Measurements from ENCODE around the gene MTARC2. TPM values are rescaled to one million over a fixed set of nuclear protein-coding genes. Genes with fewer than 3 reads are reported as not detected.
A peak's percentile ranks its signal among the peaks of the same experiment; 100 is the strongest.

The MTARC2 gene
- total RNA-seq, 1 donor = 2.0 TPM

DNA sequence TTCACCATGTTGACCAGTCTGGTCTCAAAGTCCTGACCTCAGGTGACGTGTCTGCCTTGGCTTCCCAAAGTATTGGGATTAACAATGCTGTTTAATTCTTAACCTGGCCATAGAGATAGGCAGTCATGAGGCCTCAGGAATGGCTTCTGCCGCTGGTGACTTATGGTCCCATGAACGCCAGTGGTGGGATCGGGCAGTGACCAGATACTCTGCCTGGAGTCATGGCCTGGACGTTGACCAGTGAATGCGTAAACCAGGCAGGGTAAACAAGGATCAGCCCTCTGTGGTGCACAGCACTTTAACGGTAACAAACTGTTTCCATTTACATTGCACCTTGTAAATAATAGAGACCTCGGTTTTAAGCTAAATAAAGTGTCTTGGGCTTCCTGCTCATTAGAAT lies 61.6 kb downstream of the MTARC2 start:
- no peak for DNase-seq (ENCODE audit: low read depth)
- H3K4me3 ChIP-seq (ENCODE audit: low read depth, low read length) = no peak overlapping the region
- TF ChIP-seq, protein P1, sequence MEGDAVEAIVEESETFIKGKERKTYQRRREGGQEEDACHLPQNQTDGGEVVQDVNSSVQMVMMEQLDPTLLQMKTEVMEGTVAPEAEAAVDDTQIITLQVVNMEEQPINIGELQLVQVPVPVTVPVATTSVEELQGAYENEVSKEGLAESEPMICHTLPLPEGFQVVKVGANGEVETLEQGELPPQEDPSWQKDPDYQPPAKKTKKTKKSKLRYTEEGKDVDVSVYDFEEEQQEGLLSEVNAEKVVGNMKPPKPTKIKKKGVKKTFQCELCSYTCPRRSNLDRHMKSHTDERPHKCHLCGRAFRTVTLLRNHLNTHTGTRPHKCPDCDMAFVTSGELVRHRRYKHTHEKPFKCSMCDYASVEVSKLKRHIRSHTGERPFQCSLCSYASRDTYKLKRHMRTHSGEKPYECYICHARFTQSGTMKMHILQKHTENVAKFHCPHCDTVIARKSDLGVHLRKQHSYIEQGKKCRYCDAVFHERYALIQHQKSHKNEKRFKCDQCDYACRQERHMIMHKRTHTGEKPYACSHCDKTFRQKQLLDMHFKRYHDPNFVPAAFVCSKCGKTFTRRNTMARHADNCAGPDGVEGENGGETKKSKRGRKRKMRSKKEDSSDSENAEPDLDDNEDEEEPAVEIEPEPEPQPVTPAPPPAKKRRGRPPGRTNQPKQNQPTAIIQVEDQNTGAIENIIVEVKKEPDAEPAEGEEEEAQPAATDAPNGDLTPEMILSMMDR (IDR thresholded peaks at IDR 0.05; ENCODE audit: insufficient read depth, low read length) = no peak

DNA sequence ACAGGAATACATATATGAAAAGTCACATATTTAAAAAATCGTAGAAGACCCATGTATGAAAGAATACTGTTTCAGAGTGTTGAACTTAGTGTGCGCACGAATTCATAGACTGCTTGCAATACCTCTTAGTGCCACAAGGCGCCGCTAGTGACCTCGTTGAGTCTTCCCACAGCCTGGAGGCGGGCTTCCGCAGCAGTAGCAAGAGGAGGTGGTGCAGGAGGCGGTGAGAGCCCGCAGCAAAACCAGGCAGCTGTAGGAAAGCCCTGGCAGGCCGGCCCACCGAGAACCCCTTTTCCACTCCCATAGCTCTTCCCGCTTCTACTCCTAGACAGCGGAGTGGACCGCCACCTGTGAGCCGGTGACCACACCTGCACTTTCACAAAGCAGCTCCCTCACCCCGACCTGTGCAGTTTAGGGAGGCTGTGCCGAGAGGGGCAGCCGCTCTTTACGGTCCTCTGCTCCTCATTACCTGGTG lies 62.1 kb downstream of the MTARC2 start:
- DNase-seq (ENCODE audit: low read depth) = peak; percentile 83
- TF ChIP-seq, protein P1 (IDR thresholded peaks at IDR 0.05; ENCODE audit: insufficient read depth, low read length) = peak; percentile 98
- H3K4me3 ChIP-seq (ENCODE audit: low read depth, low read length) = peak overlapping the region; percentile 28

DNA sequence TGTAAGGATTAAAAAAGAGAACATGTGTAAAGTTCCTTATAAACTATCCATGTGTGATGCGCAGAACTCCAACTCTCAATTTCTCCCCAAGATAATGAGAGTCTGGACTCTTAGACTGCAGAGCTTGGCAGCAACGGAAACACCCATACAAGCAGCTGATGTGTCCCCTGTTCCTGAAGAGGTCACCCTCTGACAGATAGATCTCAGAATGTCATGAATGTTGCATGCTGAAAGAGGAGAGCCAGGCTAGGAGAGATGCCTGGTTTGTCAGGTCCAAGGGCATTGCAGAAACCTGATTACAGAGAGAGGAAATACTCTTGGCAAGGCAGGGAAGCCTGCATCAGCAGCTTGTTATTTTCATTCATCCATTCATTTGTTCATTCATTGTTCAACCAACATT lies 62.8 kb downstream of the MTARC2 start:
- TF ChIP-seq, protein P1 (IDR thresholded peaks at IDR 0.05; ENCODE audit: insufficient read depth, low read length) = no peak
- H3K4me3 ChIP-seq (ENCODE audit: low read depth, low read length) = no peak overlapping the region

DNA sequence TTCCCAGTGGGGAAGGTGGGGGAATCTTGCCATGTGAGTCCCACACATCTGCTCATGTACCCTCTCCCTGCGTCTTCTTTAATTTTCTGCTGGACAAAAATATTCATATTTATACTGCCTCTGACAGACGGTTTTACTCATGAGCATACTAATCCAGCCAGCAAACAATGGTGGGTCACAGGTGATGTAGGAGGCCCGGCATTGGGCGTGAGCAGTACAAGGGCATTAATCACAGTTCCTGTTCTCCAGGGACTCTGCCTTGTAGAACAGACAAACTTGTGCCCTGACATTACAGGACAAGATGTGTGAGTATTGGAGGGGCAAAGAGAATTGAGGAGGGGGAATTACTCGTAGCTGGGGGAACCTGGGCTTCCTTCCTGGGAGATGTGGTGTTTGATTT lies 63.6 kb downstream of the MTARC2 start:
- H3K4me3 ChIP-seq (ENCODE audit: low read depth, low read length) = no peak overlapping the region
- no peak for DNase-seq (ENCODE audit: low read depth)
- TF ChIP-seq, protein P1 (IDR thresholded peaks at IDR 0.05; ENCODE audit: insufficient read depth, low read length) = no peak

More for the DNA sequence above, 62.8 kb downstream of the MTARC2 start:
- no peak for DNase-seq (ENCODE audit: low read depth)

DNA sequence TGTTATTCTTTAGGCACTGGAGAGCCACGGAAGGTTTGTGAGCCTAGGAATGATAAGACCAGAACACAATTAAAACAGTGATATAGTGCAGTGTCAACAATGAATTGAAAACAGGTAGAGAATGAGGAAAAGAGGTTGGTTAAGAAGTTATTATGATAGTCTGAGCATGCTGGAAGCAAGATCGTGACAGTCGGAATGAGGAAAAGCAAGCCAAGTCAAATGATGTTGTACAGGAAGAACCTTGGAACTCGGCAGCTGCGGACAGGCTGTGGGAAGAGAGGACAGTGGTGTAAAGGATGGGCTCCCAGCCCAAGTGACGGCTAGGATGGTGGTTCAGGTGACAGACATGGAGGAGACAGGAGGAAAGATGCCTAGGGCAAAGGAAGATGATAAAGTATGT lies 64.2 kb downstream of the MTARC2 start:
- DNase-seq (ENCODE audit: low read depth) = no peak
- H3K4me3 ChIP-seq (ENCODE audit: low read depth, low read length) = no peak overlapping the region
- TF ChIP-seq, protein P1 (IDR thresholded peaks at IDR 0.05; ENCODE audit: insufficient read depth, low read length) = no peak

DNA sequence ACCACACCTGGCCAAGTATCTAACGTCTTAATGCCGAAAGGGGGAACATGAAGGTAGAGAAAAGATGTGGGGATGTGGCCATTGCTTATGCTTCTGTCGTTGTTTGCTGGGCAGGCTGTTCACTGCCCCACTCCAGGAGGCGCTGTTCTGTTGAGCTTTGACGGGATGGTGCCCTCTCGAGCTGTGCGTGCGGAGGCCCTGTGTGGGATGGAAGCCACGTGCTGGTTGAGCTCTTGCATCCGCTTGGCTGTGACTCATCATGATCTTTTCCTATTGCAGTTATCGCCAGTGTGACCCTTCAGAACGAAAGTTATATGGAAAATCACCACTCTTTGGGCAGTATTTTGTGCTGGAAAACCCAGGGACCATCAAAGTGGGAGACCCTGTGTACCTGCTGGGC lies 64.9 kb downstream of the MTARC2 start:
- no peak for DNase-seq (ENCODE audit: low read depth)
- no peak overlapping the region for H3K4me3 ChIP-seq (ENCODE audit: low read depth, low read length)
- TF ChIP-seq, protein P1 (IDR thresholded peaks at IDR 0.05; ENCODE audit: insufficient read depth, low read length) = no peak

DNA sequence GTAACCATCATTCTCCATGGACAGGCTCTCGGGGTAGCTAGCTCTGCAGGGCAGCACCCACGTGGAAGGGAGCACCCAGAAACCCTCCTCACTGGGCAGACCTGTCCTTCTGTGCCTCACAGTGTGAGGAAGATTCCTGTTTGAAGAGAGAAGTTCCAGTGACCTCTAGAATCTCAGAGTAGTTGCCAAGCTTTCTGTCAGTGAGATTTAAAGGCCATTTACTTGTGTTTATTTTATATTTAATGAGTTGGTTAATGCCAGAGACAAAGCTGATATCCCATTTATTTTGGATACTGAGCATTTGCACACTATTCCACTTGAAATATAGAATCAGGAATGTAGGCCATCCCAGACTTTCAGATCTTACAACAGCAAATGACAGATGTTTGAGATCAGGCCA lies 67.3 kb downstream of the MTARC2 start:
- TF ChIP-seq, protein P1 (IDR thresholded peaks at IDR 0.05; ENCODE audit: insufficient read depth, low read length) = no peak
- DNase-seq (ENCODE audit: low read depth) = no peak
- no peak overlapping the region for H3K4me3 ChIP-seq (ENCODE audit: low read depth, low read length)
